NK-92 treated with Interleukin-12 subunit alpha and Interleukin-12 subunit beta, amount 100 ng/mL, for 24 hours (cell line): ENCODE results near the gene HOXB5.

ENCODE experiments used
- DNase-seq: peaks from one replicate; lab custom pipeline; 2025; lab: John Stamatoyannopoulos, UW

Gene HOXB5

GRCh38 chr17:48546924-48547807, 46.4 kb downstream of the HOXB5 start:
- DNase-seq: no peak

DNA sequence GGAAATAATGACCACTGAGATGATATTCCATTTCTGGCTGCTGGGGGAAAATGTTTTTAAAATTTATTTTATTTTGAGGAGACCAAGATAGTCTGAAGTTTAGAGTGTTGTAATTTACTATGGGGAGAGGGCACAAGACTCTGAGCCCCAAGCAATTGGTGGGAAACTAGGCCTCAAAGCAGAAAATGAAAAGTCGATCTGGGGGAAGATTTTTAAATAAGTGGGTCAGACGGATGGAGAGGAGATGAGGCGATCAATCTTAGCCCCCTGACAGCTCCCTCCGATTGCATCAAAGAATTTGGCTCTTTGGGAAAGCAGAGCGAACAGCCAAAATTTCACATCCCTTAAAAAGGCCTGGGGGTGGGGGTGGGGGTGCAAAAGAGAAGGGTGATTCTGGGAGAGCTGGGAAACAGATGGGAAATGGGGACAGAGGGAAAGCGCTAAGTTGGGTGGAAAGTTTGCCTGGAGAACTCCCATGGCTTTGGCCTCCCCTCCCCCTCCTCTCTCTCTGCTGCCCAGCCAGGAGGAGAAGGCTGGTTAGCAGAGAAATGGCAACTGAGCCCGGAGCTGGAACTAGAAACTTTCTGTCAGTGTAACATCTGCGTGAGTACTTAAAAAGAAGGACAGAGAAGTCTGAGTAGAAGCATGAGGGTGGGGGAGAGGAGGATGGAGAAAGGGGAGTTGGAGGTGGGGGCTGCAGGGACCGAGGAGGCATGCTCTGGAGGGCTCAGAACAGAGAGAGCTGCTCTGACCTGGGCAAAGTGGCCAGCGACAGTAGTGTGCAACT, 47.2 kb downstream of the HOXB5 start:
- DNase-seq: no peak

- no peak for DNase-seq
Measured at GRCh38 chr17:48545539-48545938, 48.0 kb downstream of the HOXB5 start.

GRCh38 chr17:48545022-48545375, 48.6 kb downstream of the HOXB5 start, which contains the start of gene HOXB2:
Gene HOXB2, minus strand, starts transcription at chr17:48545109. Its CDS starts 198 bp downstream, at chr17:48544911.
- DNase-seq: no peak

DNA sequence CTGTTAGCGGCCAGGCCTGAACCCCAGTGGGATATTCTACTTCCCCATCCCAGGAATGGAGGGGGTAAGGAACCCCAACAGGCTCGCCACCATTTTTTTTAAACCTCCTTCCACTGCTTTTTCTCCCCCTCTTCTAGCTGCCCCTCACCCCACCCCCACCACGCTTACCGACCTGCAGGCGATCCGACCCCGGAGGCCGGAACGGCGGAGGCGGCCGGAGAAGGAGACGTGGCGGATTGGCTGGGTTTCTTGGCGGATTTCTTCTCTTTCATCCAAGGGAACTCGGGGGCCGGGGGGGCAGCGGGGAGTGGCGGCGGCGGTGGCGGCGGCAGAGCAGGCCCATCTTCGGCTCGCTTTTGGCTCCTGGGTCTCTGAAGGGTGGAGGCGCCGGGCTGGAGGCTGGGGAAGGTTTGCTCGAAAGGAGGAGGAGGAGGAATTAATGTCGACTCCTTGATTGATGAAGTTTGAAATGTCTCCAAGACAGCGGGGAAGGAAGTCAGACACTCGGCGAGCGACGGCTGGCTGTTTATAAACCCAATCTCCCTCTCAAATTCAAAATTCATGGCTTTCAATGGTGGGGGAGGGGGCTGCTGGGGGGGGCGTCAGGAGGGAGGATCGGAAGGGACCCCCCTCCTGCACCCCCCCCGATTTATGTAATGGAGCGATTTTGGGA, 49.1 kb downstream of the HOXB5 start:
- DNase-seq: peak; percentile 67

GRCh38 chr17:48543854-48544348, 49.7 kb downstream of the HOXB5 start:
- no peak for DNase-seq

DNA sequence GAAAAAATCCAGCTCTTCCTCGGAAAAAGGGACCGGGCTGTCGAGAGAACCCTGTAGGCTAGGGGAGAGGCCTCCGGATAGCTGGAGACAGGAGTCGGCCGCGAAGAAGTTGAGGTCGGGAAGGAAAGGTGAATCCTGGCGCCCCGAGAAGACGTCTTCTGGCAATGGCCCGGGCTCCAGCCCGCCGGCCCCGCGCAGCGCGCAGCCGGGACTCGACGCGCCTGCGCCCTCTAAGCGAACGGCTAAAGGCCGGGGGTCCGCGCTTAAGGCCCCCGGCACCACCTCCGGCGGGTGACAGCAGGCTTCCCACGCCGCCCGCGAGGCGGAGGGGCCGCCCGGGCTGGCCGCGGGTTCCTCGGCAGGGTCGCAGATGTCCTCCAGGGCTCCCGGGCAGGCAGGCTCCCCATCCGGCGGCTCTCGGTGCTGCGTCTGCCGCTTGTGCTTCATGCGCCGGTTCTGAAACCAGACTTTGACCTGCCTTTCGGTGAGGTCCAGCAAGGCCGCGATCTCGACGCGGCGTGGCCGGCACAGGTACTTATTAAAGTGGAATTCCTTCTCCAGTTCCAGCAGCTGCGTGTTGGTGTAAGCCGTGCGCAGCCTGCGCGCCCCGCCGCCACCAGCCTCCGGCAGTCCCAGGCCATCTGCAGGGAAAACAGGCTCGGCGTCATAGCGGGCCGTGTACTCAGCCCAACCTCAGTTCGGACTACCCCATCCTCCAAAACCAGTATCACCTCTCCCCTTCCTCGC, 50.3 kb downstream of the HOXB5 start:
- peak; percentile 85 for DNase-seq

GRCh38 chr17:48542698-48543106, 50.9 kb downstream of the HOXB5 start:
- no peak for DNase-seq

DNA sequence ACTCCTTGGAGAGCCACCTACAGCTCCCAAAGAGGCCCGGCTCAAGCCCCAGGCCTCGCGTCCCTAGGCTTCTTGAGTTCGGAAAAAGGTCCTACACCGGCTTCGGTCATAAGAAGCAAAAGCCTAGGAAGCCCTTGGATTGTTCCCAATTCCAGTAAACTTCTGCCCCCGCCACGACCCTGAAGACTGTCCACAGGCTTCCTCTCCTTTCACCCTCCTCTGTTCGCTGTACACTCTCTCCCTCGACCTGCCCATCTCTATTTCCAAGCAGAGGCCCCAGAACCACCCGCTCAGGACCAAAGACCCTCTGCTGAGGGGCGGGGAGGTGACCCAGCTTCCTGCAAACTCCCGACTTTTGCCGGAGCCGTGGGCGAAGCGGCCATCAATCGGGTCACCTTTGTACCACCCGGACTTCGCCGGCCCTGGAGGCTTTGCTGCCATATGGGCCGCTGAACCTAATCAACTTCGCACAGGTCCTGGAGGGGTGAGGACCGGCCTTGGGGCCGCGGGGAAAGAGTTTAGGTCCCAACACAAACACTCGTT, 51.4 kb downstream of the HOXB5 start:
- peak; percentile 34 for DNase-seq

- DNase-seq: peak; percentile 48
Measured at GRCh38 chr17:48541577-48542113, 51.9 kb downstream of the HOXB5 start.
